Measurements from ENCODE around the gene PTPRC. TPM values are rescaled to one million over a fixed set of nuclear protein-coding genes. Genes with fewer than 3 reads are reported as not detected.

PTPRC gene
- total RNA-seq, 1 experiment from 2014 or later = 1.4 TPM

DNA sequence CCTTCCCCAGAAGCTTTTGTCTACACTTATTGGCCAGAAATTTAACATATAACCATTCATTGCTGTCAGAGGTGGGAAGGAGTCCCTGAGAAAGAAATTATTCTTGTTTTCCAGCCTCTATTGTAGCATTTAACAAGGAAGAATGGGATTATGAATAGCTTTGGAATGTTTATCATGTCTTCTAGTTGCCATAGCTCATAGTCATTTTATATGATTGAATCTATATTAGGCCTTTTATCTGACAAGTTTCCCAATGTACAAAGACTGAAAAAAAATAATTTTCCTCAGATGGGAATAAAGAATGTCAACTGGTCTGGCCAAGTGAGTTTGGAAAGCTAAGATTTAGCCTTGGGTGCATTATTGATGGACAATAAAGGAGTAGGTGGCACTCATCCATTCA lies 28.3 kb downstream of the PTPRC start:
- ChIA-PET POLR2A (no interaction called here), CTCF (no interaction called here)
- Histone ChIP-seq H3K27me3 (ENCODE audit: control insufficient read depth, insufficient read depth, low read length) (no peaks in the 10 kb centered on the region), H3K4me1 (ENCODE audit: control insufficient read depth, insufficient read depth, low read length) (peaks cover 4% of the 10 kb centered on the region; the same call in 1 of the 2 replicates), H3K4me3 (ENCODE audit: low read depth in 2 of 2, low read length in 2 of 2) (no peak overlapping the region), H3K27ac (ENCODE audit: low read length) (peak overlapping the region; percentile 60; the same call in 1 of the 2 replicates), H3K9me3 (ENCODE audit: control insufficient read depth, insufficient read depth, low read depth, low read length) (no peaks in the 10 kb centered on the region), H3K36me3 (ENCODE audit: control insufficient read depth, insufficient read depth, low read length) (no peaks in the 10 kb centered on the region)
- no TSS peak for BruUV-seq (replicated peaks)
- intact Hi-C loops (cut with micrococcal nuclease; ENCODE audit: unreplicated experiment) (no loop called here), in situ Hi-C loops (cut with HindIII; ENCODE audit: low pct_unique_long_range_greater_than_20kb, low sequenced_read_pairs) (no loop called here)
- DNase-seq (ENCODE audit: low read depth, low spot score) = no peak
- TF ChIP-seq, protein P1, sequence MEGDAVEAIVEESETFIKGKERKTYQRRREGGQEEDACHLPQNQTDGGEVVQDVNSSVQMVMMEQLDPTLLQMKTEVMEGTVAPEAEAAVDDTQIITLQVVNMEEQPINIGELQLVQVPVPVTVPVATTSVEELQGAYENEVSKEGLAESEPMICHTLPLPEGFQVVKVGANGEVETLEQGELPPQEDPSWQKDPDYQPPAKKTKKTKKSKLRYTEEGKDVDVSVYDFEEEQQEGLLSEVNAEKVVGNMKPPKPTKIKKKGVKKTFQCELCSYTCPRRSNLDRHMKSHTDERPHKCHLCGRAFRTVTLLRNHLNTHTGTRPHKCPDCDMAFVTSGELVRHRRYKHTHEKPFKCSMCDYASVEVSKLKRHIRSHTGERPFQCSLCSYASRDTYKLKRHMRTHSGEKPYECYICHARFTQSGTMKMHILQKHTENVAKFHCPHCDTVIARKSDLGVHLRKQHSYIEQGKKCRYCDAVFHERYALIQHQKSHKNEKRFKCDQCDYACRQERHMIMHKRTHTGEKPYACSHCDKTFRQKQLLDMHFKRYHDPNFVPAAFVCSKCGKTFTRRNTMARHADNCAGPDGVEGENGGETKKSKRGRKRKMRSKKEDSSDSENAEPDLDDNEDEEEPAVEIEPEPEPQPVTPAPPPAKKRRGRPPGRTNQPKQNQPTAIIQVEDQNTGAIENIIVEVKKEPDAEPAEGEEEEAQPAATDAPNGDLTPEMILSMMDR (IDR thresholded peaks at IDR 0.05) = no peak
- TF ChIP-seq SIN3A (IDR thresholded peaks at IDR 0.05; ENCODE audit: borderline replicate concordance, insufficient read depth, low read depth, low read length) (no peak), POLR2AphosphoS5 (IDR thresholded peaks at IDR 0.05; ENCODE audit: low read depth, low read length) (no peak), TCF7L2 (IDR thresholded peaks at IDR 0.05; ENCODE audit: low read depth, low read length) (no peak)
- TF ChIP-seq, protein P2, sequence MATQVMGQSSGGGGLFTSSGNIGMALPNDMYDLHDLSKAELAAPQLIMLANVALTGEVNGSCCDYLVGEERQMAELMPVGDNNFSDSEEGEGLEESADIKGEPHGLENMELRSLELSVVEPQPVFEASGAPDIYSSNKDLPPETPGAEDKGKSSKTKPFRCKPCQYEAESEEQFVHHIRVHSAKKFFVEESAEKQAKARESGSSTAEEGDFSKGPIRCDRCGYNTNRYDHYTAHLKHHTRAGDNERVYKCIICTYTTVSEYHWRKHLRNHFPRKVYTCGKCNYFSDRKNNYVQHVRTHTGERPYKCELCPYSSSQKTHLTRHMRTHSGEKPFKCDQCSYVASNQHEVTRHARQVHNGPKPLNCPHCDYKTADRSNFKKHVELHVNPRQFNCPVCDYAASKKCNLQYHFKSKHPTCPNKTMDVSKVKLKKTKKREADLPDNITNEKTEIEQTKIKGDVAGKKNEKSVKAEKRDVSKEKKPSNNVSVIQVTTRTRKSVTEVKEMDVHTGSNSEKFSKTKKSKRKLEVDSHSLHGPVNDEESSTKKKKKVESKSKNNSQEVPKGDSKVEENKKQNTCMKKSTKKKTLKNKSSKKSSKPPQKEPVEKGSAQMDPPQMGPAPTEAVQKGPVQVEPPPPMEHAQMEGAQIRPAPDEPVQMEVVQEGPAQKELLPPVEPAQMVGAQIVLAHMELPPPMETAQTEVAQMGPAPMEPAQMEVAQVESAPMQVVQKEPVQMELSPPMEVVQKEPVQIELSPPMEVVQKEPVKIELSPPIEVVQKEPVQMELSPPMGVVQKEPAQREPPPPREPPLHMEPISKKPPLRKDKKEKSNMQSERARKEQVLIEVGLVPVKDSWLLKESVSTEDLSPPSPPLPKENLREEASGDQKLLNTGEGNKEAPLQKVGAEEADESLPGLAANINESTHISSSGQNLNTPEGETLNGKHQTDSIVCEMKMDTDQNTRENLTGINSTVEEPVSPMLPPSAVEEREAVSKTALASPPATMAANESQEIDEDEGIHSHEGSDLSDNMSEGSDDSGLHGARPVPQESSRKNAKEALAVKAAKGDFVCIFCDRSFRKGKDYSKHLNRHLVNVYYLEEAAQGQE (IDR thresholded peaks at IDR 0.05; ENCODE audit: insufficient read depth in 1 of 2, low read depth in 2 of 2, low read length in 1 of 2) = no peak
- no peak for ATAC-seq

DNA sequence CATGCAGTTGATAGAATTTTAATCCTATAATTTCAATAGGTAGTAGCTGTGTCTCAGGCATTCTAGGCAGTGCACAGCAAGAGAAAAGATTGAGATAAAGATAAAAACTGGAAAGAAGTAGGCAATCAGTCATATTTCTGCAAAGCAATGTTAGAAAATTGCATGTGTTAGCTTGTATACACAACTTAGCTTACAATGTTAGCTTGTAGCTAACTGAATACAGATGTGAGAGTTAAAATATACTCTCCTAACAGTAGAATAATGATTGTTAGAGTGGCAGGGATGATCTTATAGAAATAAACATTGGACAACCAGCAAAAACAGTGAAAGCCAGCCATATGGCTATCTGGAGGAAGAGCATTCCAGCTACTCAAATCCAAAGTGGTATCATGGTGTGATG lies 29.0 kb downstream of the PTPRC start:
- ChIA-PET POLR2A (no interaction called here), CTCF (no interaction called here)
- Histone ChIP-seq H3K27me3 (ENCODE audit: control insufficient read depth, insufficient read depth, low read length) (no peaks in the 10 kb centered on the region), H3K27ac (ENCODE audit: low read length) (peak overlapping the region; percentile 77), H3K9me3 (ENCODE audit: control insufficient read depth, insufficient read depth, low read depth, low read length) (no peaks in the 10 kb centered on the region), H3K36me3 (ENCODE audit: control insufficient read depth, insufficient read depth, low read length) (no peaks in the 10 kb centered on the region), H3K4me1 (ENCODE audit: control insufficient read depth, insufficient read depth, low read length) (peaks cover 4% of the 10 kb centered on the region; the same call in 1 of the 2 replicates), H3K4me3 (ENCODE audit: low read depth in 2 of 2, low read length in 2 of 2) (no peak overlapping the region)
- ATAC-seq (no peak), DNase-seq (ENCODE audit: low read depth, low spot score) (no peak)
- intact Hi-C loops (cut with micrococcal nuclease; ENCODE audit: unreplicated experiment) (no loop called here), in situ Hi-C loops (cut with HindIII; ENCODE audit: low pct_unique_long_range_greater_than_20kb, low sequenced_read_pairs) (no loop called here)
- BruUV-seq (replicated peaks) = no TSS peak
- no peak for TF ChIP-seq TCF7L2 (IDR thresholded peaks at IDR 0.05; ENCODE audit: low read depth, low read length)
- TF ChIP-seq, protein P2 (IDR thresholded peaks at IDR 0.05; ENCODE audit: insufficient read depth in 1 of 2, low read depth in 2 of 2, low read length in 1 of 2) = no peak
- TF ChIP-seq, protein P1 (IDR thresholded peaks at IDR 0.05) = no peak
- TF ChIP-seq SIN3A (IDR thresholded peaks at IDR 0.05; ENCODE audit: borderline replicate concordance, insufficient read depth, low read depth, low read length) = no peak
